Measurements from ENCODE around the gene COL7A1.
"Not testable (repeated sequence)": the region's sequence is repeated elsewhere in the genome, so short reads cannot be mapped to it uniquely, and the experiment has no call there.

Gene COL7A1

GRCh38 chr3:48561045-48561736 lies 33.9 kb downstream of the COL7A1 start:
- no peak for DNase-seq

DNA sequence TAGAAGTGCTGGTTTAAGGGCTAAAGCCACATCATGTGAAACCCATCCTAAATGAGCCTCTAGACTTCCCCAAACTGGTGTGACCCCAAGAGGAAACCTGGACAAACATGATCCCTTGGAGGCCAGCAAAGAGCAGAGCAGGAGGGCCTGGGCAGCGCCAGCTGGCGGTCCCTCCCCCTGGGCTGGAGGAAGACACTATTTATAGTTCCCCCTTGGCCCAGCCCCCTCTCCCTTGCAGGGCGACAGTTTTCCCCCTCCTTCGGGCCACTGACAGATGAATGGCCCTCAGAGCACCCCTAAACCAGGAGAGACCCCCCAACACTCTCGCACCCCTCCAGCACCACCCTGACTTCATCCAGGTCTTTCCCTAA lies 34.5 kb downstream of the COL7A1 start:
- DNase-seq, result no peak

DNA sequence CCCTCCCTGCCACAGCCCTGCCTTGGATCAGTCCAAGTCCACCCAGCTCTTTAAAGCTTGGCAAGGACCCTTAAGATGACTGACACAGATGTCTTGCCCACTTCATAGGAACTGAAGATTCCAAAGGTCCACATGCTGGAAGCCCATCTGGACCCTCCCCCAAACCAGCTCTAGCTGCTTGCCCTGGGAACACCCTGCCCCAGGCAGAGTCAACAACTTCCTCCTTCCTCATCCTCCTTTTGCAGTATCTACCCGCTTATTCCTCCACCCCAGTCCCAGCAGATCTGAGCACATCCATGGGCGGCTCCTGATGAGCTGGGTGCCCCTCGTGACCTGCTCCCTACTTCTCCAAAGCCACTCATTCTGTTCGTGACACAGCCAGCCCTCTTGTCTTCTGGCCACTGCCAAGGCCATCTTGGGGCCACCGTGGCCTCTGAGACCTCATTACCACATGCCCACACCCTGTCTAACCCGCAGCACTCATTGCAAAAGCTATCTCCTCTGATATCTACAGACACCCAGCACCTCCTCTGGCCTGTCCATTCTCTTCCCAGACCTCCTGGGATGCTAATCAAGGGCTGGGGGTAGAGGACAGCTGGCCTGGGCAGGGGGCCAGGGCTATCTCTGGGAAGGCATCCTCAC lies 36.5 kb downstream of the COL7A1 start:
- peak; percentile 28 for DNase-seq

DNA sequence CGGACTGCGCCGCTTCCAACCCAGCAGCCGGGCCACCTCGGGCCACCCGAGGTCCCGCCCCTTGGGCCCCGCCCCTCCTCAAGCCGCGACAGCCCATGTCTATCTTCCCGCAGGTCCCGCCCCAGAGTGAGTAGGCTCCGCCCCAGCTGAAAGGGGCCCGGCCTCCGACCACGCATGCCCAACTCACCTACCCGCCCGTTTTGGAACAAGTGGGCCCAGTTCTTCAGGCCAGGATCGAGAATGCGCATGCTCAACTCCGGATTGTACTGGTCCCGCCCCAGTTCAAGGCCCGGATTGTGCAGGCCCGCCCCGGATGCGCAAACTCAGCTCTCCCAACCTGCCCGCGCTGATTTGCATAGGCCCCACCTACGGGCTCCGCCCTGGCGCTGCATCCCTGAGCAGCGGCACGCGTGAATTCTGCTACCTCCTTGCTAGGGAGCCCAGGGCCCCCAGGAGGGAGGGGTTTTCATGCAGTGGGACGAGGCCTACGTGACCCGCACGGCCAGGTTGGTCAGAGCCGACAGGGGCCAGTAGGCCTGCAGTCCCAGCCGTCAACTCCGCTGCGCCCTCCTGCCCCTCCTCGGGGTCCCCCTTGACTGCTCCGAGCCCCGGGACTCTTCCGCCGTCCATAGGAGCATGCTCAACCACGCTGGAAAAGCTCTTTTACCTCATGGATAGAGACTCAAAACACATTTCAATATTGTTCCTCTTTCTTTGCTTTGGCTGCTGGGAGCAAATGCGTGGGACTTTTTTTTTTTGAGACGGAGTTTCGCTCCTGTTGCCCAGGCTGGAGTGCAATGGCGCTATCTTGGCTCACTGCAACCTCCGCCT lies 38.1 kb downstream of the COL7A1 start, which contains the start of gene PFKFB4:
Gene PFKFB4, minus strand, starts transcription at position 8 of the 831 bp plus-strand sequence. CDS start 26 bp downstream, outside the sequence.
- peak; percentile 100 for DNase-seq

DNA sequence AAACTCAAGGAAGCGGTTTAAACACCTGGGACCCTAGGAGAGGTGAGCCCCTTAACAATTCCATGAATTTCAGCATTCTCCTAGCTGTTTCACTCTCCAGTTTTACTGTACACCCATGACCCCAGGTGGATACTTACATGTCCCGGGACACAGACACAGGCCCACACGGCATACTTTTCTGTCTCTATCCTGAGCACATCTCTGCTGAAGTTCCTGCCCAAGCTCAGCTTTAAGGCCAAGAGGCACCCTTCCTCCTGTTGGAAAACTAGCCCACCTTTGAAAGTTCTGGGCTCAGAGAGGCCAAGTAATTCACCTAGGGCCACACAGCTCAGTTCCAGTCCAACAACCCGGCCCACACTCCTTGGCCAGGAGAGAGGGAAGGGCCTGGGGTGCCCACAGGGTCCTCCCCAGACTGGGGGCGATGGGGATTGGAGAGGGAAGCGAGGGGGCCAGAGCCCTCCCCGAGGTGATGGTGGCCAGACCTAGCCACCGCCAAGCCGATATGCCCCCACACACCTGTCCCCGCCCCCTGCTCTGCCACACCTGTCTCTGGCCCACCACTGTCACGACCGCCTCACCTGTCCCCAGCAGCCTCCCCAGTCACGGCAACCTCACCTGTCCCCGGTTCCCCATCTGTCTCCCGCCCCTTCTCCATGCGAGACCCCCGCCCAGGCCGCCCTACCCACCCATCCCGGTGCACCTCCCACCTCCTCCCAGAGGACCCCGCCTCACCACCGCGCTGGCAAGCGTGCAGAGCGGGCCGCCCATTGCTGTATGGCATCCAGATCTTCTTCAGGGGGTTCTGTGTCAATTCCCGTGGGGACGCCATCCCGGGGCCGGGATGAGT lies 39.0 kb downstream of the COL7A1 start:
- no peak for DNase-seq

DNA sequence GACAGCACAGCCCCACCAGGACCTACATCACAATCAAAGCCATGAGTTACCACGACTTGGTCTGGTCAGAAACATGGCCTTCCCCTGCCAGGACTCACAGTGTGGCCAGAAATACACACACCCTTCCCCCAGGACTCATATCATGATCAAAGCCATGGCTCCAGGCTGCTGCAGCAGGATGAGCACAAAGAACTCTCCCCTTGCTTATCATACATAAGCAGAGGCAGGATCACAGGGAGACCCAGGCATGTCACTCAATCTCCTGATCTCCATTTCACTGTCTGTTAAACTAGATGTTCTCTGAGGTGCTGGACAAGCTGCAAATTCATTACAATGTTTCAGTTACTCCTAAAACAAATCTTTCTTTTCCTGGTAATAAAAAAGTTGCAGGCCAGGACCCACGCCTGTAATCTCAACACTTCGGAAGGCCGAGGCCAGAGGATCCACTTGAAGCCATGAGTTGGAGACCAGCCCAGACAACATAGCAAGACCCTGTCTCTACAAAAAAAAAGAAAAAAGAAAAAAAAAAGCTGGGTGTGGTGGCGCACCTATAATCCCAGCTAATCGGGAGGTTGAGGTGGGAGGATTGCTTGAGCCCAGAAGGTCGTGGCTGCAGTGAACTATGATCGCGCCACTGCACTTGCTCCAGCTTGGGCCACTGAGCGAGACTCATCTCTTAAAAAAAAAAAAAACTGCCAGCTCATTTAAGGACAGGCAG lies 39.7 kb downstream of the COL7A1 start:
- DNase-seq, result no peak

GRCh38 chr3:48553886-48554845 lies 41.0 kb downstream of the COL7A1 start:
- no peak for DNase-seq

DNA sequence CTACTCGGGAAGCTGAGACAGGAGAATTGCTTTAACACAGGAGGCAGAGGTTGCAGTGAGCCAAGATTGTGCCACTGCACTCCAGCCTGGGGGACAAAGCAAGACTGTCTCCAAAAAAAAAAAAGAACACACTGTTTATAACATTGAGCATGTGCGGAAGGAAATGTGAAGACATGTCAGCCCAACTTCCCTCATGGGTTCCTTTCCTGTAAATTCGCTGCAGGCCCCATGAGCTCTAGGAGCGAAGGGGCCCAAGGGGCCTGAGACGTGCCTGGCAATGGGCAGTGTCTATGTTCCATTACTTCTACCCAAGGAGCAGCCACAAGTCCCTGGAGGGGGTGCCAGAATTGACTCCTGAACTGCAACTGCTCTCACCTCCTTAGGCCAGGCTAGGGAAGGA lies 41.8 kb downstream of the COL7A1 start:
- DNase-seq, result no peak

GRCh38 chr3:48552111-48552951 lies 42.8 kb downstream of the COL7A1 start:
- DNase-seq, result no peak

DNA sequence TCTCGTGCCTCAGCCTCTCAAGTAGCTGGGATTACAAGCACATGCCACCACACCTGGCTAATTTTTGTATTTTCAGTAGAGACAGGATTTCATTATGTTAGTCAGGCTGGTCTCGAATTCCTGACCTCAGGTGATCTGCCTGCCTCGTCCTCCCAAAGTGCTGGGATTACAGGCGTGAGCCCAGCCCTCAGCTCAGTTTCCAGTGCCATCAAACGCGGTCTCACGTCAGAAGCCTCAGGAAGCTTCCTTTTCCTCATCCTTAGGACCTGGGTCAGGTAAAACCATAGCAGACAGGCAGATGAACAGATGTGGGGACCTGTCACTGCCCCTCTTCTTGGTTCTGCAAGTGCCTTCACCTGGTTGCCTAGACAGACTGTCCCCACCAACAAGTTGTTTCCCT lies 43.5 kb downstream of the COL7A1 start:
- not testable (repeated sequence) for DNase-seq

GRCh38 chr3:48548729-48549705 lies 46.1 kb downstream of the COL7A1 start:
- DNase-seq, result peak; percentile 85

DNA sequence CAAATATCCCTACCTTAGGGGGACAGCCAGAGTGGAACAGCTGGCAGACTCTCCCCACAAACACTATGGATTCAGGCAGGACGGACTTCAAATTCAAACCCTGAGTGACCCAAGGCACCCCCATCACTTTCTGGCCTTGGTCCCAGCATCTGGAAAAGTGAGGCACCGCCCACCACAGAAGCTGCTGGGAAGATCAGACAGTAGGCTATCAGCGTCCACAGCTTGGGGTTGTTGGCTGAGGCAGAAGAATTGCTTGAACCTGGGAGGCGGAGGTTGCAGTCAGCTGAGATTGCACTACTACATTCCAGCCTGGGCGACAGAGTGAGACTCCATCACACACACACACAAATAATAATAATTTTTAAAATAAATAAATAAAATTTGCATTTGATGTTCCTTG lies 47.0 kb downstream of the COL7A1 start:
- no peak for DNase-seq

GRCh38 chr3:48546203-48546829 lies 48.8 kb downstream of the COL7A1 start:
- peak; percentile 26 for DNase-seq

GRCh38 chr3:48544141-48544540 lies 51.0 kb downstream of the COL7A1 start:
- DNase-seq, result no peak

- no peak for DNase-seq
Measured at GRCh38 chr3:48543271-48543866, 51.8 kb downstream of the COL7A1 start.

- no peak for DNase-seq
Measured at GRCh38 chr3:48538451-48538850, 56.7 kb downstream of the COL7A1 start.

DNA sequence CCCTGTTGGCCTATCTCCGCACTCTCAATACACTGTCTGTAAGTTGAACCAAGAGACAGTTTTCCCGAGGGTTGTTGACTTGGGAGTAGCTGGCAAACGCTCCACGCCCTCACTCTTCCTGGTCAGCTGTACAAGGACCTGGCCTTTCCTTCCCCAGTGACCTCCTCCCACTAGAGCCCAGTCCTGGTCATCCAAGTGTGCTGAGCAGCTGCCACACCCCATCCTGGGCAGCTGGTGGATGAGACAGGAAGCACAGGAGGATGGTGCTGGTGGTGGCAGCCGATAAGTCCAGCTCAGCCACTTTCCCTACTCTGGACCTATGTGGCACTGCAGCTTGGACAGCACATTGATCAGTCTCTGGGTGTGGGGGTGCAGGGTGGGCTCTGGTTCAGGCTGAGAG lies 58.3 kb downstream of the COL7A1 start:
- no peak for DNase-seq

DNA sequence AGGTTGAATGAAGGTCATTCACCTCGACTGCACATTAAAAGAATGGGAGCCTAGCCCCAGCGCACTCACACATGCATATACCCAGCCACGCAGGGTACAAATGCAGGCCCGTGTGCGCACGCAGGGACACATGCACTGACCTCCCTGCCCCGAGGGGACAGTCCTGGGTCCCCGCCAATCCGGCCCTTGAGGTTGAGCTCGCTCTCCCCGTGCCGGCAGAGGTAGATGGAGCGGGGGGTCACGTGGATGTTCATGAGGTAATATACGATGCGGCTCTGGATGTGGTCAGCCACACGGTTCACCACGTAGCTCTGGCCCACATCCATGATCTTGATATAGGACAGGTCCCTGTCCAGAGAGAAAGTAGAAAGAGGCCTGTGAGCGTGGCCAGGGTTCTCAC lies 59.0 kb downstream of the COL7A1 start:
- DNase-seq, result no peak

All from CD4-positive, alpha-beta T cell treated with Interleukin-21 for 1 hour (primary cell).